HG03354 (cell line): ENCODE results near the gene LBR.

ENCODE experiments used
- ATAC-seq: cut with Tn5 transposase; IDR thresholded peaks from one replicate; pipeline ENCODE4 v1.9.1; 2021; ENCODE audit warnings: mild to moderate bottlenecking; ENCODE audit not compliant: unreplicated experiment, poor library complexity, severe bottlenecking

Gene LBR

DNA sequence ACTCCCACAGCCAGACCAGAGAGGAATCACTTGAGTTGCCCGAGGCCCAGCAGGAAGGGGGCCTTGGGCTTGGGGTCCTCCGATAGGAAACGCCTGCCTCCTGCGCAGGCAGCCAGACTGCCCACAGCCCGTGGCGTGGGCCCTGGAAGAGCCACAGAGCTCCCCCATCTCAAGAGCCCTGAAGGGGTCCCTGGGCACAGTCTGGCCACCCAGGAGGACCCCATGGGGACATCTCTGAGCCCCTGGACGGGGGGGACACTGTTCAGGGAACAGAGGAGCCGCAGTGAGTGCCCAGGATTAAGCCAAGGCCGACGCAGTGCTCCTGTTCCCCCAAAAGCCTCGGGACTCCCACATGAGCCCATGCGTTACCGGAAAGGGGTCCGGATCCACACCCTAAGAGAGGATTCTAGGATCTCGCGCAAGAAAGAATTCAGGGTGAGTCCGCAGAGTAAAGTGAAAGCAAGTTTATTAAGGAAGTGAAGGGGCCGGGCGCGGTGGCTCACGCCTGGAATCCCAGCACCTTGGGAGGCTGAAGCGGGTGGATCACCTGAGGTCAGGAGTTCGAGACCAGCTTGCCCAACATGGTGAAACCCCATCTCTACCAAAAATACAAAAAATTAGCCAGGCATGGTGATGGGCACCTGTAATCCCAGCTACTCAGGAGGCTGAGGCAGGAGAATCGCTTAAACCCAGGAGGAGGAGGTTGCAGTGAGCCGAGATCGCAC lies 38.1 kb upstream of the LBR start:
- no peak for ATAC-seq

- ATAC-seq, result no peak
These were observed 37.3 kb upstream of the LBR start for GRCh38 chr1:225464851-225465792.

DNA sequence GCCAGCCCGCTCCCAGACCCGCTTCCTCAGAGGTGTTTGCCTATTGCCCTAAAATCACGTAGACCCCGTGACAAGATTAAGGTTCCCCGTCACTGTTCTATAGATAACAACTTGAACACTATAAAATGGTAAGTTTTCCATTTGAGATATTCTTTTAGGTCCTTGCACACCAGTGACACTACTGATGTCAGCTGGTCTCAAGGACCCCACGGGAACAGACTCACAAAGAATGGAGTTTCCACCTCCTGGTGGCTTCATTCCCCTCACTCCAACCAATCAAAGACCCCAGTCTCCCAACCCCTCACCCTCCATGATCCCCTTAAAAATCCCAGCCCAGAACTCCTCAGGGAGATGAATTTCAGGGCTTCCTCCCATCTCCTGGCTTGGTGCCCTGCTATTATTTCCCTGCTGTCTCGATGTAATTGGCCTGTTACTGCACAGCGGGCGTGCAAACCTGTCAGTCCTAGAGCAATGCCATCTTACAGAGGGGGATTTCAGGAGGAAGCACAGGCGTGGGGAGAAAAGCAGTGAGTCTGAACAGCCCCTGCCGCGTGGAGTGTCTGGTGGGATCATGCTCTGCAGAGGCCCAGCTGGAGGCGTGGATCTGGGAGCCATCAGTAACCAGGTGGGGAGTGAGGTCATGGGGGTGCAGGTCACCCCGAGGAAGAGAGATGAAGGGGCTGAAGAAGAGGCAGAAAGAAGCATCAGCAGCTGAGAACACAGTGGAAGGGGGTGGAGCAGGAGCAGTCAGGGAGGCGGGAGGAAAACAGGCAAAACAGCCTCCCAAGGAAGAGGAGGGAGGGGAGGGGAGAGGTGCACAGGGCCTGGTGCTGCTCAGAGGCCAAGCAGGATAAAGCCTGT lies 35.1 kb upstream of the LBR start:
- no peak for ATAC-seq

DNA sequence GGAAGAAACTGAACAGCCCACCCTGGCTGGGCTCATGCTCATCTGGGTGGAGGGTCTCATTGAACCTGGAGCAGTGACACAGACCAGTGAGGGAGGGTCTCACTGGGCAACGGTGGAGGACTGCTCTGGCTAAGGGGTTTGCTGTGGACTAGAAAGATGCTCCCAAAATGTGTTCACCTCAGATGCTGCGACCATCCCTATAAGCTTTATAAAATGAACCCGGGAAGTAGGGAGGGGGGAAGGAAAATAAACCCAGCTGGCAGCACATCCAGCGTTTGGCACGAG lies 34.5 kb upstream of the LBR start:
- no peak for ATAC-seq

DNA sequence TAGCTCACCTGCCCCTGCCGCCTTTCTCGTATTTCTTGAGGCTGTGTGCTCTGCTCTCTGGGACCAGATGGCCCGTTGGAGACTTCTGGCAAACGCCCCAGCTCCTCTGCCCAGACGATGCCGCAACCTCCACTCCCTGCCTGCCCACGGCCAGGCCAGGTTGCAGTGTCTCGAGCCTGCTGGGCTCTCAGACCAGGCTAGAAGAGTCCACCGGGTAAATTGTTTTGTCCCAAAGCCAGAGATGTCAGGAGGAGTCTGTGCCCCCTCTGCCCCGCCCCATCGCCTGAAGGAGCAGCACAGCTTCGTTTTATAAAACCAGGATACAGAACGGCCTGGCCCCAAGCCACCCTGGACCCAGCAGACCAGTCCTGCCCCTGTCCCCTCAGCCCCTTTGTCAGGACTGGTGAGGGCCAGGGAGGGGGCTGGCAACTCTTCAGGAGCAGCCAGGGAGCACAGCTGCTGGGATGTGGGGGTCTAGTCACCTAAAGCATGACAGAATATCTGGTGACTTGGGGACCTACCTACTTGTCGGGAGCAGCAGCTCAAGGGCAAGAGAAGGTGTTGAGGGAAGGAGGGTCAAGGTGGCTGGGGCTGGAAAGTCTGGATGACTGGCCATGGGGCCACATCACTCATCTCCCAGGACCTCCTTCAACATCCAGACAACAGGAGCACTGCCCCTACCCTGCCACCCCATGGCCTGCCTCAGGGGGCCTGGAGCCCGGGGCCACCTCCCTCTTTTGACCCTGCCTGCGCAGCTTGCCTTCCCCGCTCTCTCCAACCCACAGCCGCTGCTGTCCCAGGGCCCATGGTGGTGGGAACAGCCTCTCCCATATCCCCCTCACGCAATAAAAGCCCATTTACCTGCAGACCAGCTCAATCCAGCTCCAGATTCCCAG lies 33.9 kb upstream of the LBR start:
- no peak for ATAC-seq

DNA sequence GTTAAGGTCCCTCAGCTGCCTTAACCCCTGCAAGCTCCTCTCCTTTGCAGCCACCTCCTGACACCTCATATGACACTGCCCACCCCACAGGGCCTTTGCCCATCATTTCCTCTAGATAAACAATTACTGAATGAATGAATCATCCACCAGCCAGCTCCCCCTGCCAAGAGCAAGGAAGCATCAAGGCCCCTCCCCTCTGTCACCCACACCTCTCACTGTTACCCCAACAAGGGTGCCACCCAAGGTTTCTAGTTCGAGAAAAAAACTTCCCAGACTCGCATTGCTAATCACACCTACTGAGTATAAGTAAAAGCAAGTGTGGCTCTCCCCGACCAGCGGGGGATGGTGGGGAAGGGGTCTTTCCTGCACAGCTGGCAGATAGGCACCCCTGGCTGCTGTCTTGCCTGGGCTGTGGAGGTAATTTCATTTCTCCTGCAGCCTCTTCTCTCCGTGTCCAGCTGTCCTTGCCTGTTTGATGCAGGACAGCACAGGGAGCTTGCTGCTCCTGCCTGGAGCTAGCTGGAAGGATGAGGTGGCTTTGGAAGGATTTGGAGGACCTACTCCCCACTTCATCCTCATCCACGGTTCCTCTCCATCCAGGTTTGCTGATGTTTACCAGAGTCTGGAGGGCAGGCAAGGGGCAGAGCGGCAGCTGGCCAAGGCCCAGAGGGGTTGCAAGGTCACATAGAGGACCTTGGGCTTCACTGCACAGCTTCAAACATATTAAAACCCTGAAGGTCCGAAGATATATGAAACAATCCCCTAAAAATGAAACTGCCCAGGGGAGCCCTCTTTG lies 33.1 kb upstream of the LBR start:
- no peak for ATAC-seq

- no peak for ATAC-seq
These were observed 32.3 kb upstream of the LBR start for GRCh38 chr1:225460021-225460736.

DNA sequence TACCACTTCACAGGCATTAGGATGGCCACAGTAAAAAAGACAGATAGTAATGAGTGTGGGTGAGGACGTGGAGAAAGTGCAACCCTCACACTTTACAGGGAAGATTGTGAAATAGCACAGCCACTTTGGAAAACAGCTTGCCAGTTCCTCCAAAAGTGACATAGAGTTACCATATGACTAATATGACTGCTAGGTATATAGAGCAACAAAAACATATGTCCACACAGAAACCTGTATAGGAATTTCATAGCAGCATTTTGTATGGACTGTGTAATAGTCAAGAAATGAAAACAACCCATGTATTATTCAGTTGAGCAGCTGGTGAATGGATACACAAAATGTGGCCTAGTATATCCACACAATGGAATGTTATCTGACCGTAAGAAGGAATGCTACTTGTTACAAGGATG lies 30.4 kb upstream of the LBR start:
- no peak for ATAC-seq

DNA sequence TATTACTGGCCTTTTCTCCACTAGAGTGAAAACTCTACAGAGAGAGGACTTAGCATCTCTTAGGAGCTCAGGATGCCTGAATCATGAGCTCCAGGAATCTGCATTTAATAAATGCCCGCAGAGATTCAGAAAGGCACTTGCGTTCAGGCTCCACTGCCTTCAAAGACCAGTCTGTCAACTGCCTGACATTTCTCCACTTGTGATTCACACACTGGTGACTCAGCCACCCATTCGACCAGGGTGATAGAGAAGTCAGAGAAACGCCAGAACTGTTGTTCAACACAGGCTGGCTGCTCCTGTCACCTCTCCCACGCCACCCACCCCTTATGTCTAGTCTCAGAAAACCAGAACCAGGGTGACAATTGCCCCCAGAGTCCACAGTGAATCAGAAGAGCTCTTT lies 26.9 kb upstream of the LBR start:
- no peak for ATAC-seq

DNA sequence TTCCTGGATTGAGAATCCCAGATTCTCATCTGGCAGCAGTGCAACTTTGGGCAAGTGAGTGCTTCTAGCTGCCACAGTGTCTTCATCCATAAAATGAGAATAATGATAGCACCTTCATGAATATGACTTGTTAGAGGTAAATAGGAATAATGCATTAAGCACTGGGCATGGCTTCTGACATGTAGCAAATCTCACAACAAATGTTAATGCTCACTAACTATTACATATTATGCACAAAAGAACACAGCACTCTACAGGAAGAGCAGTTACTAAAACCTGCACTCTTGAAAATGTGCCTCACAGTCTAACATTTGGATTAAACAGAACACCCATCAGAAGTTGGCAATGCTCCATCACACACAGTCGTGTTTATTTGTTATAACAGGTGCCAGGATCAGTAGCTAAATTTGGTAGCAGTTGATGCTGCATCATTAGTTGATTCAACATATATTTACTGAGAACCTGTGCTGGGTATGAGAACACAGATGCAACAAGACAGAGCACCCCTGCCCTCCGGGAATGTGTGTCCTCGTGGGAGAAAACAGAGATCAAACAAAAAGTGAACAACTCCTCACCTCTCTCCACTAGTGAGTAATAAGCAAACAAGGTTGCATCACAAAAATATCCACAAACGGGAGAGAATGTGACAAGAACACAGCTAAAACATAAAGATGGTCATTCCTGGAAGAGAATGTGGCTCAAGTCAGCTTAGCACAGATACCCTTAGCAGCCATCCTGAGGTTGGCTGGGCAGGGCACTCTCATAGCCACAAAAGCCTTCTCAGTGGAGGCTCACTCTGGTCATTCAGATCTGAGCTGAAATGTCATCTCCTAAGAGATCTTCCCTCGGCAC lies 26.2 kb upstream of the LBR start:
- no peak for ATAC-seq

DNA sequence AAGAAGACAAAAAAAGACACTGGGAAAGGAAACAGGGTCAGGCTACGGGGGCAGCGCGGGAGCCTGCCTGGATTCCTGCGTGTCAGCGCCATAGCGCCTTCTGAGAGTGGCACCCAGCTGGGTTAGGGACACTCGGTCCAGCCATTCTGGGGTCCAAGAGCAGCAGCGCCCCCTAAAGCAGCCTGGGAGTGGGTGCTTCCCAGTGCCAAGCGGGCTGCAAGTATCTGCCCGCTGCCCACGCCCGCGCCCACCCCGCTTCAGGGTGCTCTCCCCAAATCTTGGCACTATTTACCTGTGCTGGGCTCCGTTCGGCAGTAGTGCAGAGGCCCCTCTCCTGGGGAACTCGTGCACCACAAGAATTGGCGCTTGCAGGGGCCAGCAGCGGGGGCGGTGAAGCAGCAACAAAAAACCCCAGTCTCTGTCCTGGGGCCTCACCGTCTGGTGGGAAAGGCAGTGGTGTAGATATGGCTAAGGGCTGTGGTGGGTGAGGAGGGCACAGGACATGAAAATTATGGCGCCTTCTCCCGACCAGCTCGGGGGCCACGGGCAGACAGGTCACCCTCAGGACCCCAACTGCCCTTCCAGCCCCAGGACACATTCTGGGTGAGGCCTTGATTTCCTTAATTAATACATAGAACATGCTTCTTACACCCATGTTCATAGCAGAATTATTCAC lies 24.1 kb upstream of the LBR start:
- ATAC-seq, result no peak

DNA sequence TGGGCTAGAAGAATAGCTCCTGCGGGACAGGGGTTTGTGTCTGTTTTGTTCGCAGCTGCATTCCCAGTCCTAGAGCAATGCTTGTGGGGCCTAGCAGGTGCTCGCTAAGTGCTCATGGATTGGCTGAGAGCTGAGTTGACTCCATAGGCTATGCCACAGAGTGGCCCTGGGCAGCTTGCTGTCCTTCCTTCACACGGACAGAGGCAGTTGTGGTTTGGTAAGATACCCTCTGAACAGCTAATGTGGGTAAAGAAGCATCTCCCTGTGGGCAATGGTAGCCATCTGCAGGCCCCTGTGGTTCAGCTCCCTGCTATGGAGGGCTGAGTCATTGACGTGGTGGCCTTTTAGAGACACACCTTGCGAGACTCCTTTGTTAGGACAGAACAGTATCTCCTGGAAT lies 23.5 kb upstream of the LBR start:
- ATAC-seq, result no peak

DNA sequence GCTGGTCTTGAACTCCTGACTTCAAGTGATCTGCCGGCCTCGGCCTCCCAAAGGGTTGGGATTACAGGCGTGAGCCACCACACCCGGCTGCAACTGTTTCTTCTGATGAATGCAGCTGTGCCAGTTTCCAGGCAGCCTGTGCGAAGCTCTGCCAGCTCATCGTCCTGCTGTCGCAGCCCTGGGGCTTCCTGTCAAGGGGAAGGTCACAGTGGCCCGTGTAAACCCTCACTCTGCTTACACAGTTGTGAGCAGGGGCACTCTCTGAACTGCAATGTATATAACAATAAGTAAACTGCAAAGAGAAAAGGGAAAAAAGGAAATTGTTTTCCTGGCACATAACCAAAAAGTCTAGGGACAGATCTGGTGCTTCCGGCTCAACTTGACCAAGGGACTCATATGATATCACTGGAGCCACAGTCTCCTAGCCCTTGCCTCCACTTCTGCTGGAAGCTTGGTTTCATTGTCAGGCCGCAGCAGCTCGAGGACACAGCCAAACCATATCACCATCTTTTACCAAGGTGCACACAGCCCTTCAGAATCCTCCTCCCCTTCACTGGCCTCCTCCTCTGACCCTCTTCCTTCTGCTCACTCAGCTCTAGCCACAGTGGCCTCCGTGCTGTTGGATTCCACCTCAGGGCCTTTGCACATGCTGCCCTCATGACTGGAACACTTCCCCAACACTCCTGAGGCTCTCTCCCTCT lies 22.8 kb upstream of the LBR start:
- ATAC-seq, result no peak

DNA sequence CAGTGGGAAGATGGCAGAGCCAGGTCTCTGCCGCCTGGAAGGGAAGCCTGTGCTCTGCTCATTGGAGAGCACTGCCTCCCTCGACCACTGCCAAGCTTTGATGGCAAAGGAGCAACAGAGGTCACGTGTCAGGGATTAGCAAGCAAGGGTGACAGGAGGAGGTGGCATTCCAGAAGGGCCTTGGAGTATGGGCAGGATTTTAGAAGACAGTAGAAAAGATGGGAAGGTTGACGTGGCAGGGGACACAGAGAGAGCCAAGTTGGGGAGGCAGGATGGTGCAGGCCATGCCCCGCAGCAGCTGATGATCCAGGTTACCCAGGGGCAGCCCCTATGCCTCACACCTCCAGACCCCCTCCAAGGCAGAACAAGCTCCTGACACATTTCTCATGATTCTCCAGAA lies 21.9 kb upstream of the LBR start:
- no peak for ATAC-seq

DNA sequence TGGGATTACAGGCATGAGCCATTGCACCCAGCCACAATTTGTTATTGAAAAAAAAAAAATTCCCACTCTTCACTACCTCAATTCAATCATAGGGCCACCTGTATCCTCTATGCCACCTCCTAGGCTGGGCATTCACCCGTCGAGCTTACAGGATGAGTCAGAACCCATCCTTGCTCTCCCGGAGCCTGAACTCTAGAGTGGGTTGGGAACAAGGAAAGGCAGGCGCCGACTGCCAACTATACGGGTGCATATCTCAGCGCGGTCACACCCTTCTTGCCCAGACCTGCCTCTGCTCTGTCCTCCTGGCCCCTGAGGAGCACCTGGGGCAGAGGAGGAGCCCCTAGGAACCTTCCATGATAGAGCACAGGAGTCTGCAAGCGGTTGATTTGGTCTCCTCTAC lies 21.4 kb upstream of the LBR start:
- no peak for ATAC-seq

DNA sequence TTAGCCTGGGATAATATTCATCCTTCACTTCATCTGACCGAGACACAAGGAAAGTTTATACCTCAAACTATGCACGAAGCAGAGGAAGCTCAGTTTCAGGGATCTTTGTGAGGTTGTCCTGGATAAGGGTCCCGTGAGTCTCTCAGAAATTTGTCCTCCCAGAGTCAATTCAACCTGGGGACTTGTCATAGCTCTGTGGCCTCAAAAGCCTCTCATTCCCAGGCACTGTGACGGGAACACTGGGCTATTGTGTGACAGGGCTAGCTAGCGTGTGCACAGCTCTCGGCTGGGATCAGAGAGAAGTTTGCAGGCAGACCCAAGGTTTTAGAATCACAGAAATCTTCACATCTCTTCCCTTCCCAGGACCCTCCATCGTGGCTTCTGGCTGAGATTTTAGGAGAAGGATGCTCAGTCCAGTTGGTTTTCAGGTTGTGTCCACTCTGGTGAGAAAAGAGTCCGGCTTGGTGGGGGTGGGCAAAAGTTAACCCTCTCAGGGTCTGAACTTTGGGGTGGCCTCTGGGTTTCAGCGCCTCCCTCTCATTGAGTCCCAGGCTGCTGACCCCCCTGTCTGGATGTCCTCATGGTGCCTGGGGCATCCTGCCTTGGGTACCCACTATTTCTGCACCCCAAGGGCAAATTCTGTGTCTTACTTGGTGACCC lies 20.4 kb upstream of the LBR start:
- ATAC-seq, result no peak
